Measurements from ENCODE around the gene SIGLEC14.
A peak's percentile ranks its signal among the peaks of the same experiment; 100 is the strongest.

The SIGLEC14 gene

GRCh38 chr19:51595190-51596175 lies 51.1 kb downstream of the SIGLEC14 start:
- no peak for TF ChIP-seq CTCF (IDR thresholded peaks at IDR 0.05; ENCODE audit: insufficient read depth, missing control alignments)
- DNase-seq (ENCODE audit: insufficient read length, low spot score): no peak
- no peak for FAIRE-seq

- no peak for TF ChIP-seq CTCF (IDR thresholded peaks at IDR 0.05; ENCODE audit: insufficient read depth, missing control alignments)
- FAIRE-seq (no peak), DNase-seq (ENCODE audit: insufficient read length, low spot score) (no peak)
These were observed 51.9 kb downstream of the SIGLEC14 start for GRCh38 chr19:51594774-51595109.

- TF ChIP-seq CTCF (IDR thresholded peaks at IDR 0.05; ENCODE audit: insufficient read depth, missing control alignments): no peak
- FAIRE-seq (no peak), DNase-seq (ENCODE audit: insufficient read length, low spot score) (peak; percentile 84)
These were observed 52.5 kb downstream of the SIGLEC14 start for GRCh38 chr19:51593969-51594773.

- no peak for TF ChIP-seq CTCF (IDR thresholded peaks at IDR 0.05; ENCODE audit: insufficient read depth, missing control alignments)
- no peak for FAIRE-seq
- DNase-seq (ENCODE audit: insufficient read length, low spot score): no peak
These were observed 53.3 kb downstream of the SIGLEC14 start for GRCh38 chr19:51593138-51593890.

Data from D721Med (cell line).